GM18499 (cell line): ENCODE data around the gene TMEM187.

Experiments
- ATAC-seq: cut with Tn5 transposase; IDR thresholded peaks from one replicate; pipeline ENCODE4 v1.9.1; 2021; ENCODE audit warnings: moderate number of reproducible peaks; ENCODE audit not compliant: insufficient read depth, unreplicated experiment

Gene TMEM187

GRCh38 chrX:153934762-153935325 is 37.7 kb upstream of the TMEM187 start, which contains the start of gene NAA10:
TSS of gene NAA10 (minus strand) at chrX:153935037. CDS start at chrX:153934904, 133 bp downstream.
- no peak for ATAC-seq

- no peak for ATAC-seq
Observed at GRCh38 chrX:153935326-153935851, 37.2 kb upstream of the TMEM187 start.

- ATAC-seq, result no peak
Observed at GRCh38 chrX:153937056-153937455, 35.5 kb upstream of the TMEM187 start.

- ATAC-seq, result no peak
Observed at GRCh38 chrX:153938226-153938786, 34.2 kb upstream of the TMEM187 start.

- no peak for ATAC-seq
Observed at GRCh38 chrX:153939573-153939972, 33.0 kb upstream of the TMEM187 start.

GRCh38 chrX:153941336-153942252 is 31.0 kb upstream of the TMEM187 start:
- no peak for ATAC-seq

- no peak for ATAC-seq
Observed at GRCh38 chrX:153944140-153944799, 28.3 kb upstream of the TMEM187 start, which contains the start of gene RENBP. TSS of gene RENBP (minus strand) at chrX:153944643. CDS start at chrX:153944610, 33 bp downstream.

GRCh38 chrX:153944800-153945150 is 27.8 kb upstream of the TMEM187 start:
- ATAC-seq, result no peak

GRCh38 chrX:153945956-153946943 is 26.3 kb upstream of the TMEM187 start:
- no peak for ATAC-seq

- ATAC-seq, result no peak
Observed at GRCh38 chrX:153947009-153947769, 25.4 kb upstream of the TMEM187 start.

GRCh38 chrX:153948002-153948466 is 24.5 kb upstream of the TMEM187 start:
- ATAC-seq, result no peak

GRCh38 chrX:153948847-153949805 is 23.4 kb upstream of the TMEM187 start:
- ATAC-seq, result no peak

- ATAC-seq, result no peak
Observed at GRCh38 chrX:153950127-153950526, 22.4 kb upstream of the TMEM187 start.

GRCh38 chrX:153951683-153952372 is 20.7 kb upstream of the TMEM187 start:
- no peak for ATAC-seq

GRCh38 chrX:153952373-153953026 is 20.1 kb upstream of the TMEM187 start:
- no peak for ATAC-seq

- no peak for ATAC-seq
Observed at GRCh38 chrX:153953342-153953830, 19.2 kb upstream of the TMEM187 start.
